ENCODE data around the gene KLHL20.
"Not testable (repeated sequence)": the region's sequence is repeated elsewhere in the genome, so short reads cannot be mapped to it uniquely, and the experiment has no call there.

Gene KLHL20

DNA sequence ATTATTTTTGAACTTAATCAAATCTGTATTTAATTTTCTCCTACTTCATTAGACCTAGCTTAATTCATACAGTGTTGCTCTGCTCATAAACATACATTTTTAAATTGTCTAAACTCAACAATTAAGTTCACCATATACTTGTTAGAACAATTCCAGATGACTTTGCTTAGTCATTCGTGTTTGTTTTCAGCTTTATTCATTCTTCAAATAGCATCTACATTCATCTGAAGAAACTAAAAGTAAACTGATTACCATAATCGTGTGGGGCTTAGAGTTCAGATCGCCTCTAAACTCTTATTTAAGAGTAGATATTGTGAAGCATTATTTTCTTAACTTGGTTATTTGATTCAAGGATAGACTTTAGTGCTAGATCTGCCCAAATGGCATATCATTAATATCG is 34.4 kb downstream of the KLHL20 start:
- Histone ChIP-seq H3K9me3 (no peaks in the 10 kb centered on the region), H3K4me1 (no peaks in the 10 kb centered on the region), H3K36me3 (peaks cover 30% of the 10 kb centered on the region), H4K20me1 (peaks cover 16% of the 10 kb centered on the region; the same call in 1 of the 2 replicates), H3K27me3 (no peaks in the 10 kb centered on the region), H3K4me3 (no peak overlapping the region), H3K9ac (no peak overlapping the region), H3K27ac (no peak overlapping the region), H3K4me2 (no peak overlapping the region)
- no peak for TF ChIP-seq Cebpa-rat (IDR thresholded peaks at IDR 0.05)

DNA sequence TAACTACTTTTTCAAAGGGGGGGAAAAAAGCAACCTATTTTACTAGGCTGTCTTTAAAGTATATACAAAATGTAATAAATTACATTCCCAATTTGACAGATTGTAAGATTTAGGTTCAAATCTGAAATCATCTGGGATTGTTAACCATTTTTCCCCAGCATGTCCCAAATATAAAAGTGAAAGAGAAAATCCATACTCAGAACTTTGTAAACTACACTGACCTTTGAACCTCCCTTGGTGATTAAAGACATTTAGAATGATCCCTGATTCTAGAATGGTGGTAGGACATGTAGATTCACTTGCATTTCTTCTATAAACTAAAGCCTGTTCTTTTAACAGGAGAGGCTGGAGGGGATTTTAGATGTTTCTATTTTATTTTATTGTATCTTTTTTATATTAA is 39.0 kb downstream of the KLHL20 start:
- peaks cover 73% of the 10 kb centered on the region for H3K36me3 ChIP-seq
- TF ChIP-seq Cebpa-rat (IDR thresholded peaks at IDR 0.05), result no peak
- peaks cover 6% of the 10 kb centered on the region for H3K9me3 ChIP-seq
- H3K4me1 ChIP-seq, result no peaks in the 10 kb centered on the region
- no peak overlapping the region for H3K4me2 ChIP-seq
- H3K4me3 ChIP-seq, result no peak overlapping the region
- H3K27me3 ChIP-seq, result no peaks in the 10 kb centered on the region
- no peak overlapping the region for H3K27ac ChIP-seq
- no peak overlapping the region for H3K9ac ChIP-seq
- no peaks in the 10 kb centered on the region for H4K20me1 ChIP-seq

DNA sequence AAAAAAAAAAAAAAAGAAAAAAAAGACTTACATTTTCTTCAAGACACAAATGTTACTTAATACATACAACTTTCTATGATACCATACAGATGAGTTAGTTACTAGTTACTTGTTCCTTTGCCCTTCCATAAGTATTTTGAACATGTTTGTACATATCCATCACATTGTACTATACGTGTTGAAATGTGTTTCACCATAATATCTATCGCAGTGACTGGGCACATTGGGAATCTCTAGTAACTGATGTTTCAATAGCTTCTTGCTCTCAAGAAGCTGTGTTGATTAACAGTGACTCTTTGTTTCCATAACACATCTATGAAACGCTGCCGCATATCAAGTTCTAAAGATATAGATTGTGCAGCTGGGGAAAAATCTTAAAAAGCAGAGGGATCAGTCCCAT is 42.9 kb downstream of the KLHL20 start:
- no peak for TF ChIP-seq Cebpa-rat (IDR thresholded peaks at IDR 0.05)
- Histone ChIP-seq H3K4me1 (no peaks in the 10 kb centered on the region), H3K4me2 (no peak overlapping the region), H3K9me3 (peaks cover 33% of the 10 kb centered on the region), H3K9ac (no peak overlapping the region), H3K36me3 (peaks cover 93% of the 10 kb centered on the region), H3K4me3 (no peak overlapping the region), H3K27ac (no peak overlapping the region), H3K27me3 (no peaks in the 10 kb centered on the region), H4K20me1 (no peaks in the 10 kb centered on the region)

DNA sequence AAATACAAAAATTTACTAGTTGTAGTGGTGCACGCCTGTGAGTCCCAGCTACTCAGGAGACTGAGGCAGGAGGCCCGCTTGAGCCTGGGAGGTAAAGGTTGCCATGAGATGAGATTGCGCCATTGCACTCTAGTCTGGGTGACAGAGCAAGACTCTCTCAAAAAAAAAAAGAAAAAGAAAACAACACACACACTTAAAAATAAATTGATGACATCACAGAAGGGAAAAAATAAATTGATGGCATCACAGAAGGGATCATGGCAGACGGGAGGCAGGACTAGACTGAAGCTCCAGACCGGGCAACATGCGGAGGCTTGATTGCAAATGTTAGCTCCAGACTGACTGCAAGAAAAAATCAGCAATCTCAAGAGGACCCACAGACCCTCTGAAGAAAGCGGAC is 43.3 kb downstream of the KLHL20 start:
- H3K36me3 ChIP-seq, result peaks cover 93% of the 10 kb centered on the region
- no peaks in the 10 kb centered on the region for H4K20me1 ChIP-seq
- H3K9me3 ChIP-seq, result peaks cover 37% of the 10 kb centered on the region
- H3K9ac ChIP-seq, result no peak overlapping the region
- H3K4me1 ChIP-seq, result no peaks in the 10 kb centered on the region
- no peaks in the 10 kb centered on the region for H3K27me3 ChIP-seq
- H3K27ac ChIP-seq, result no peak overlapping the region
- TF ChIP-seq Cebpa-rat (IDR thresholded peaks at IDR 0.05), result no peak
- no peak overlapping the region for H3K4me3 ChIP-seq
- no peak overlapping the region for H3K4me2 ChIP-seq

DNA sequence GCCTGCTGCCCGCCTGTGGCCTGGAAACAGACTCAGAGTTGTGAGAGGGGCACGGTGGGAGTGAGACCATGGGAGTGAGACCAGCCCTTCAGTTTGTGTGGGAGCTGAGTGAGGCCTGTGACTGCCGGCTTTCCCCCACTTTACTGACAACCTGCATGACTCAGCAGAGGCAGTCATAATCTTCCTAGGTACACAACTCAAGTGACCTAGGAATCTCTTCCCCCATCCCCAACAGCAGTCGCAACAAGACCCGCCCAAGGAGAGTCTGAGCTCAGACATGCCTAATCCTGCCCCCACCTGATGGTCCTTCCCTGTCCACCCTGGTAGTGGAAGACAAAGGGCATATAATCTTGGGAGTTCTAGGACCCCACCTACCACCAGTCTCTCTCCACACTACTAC is 44.2 kb downstream of the KLHL20 start:
- no peak for TF ChIP-seq Cebpa-rat (IDR thresholded peaks at IDR 0.05)
- no peaks in the 10 kb centered on the region for H4K20me1 ChIP-seq
- H3K4me3 ChIP-seq, result no peak overlapping the region
- no peak overlapping the region for H3K4me2 ChIP-seq
- no peaks in the 10 kb centered on the region for H3K4me1 ChIP-seq
- peaks cover 46% of the 10 kb centered on the region for H3K9me3 ChIP-seq
- no peak overlapping the region for H3K9ac ChIP-seq
- H3K27me3 ChIP-seq, result no peaks in the 10 kb centered on the region
- peaks cover 93% of the 10 kb centered on the region for H3K36me3 ChIP-seq
- H3K27ac ChIP-seq, result no peak overlapping the region

DNA sequence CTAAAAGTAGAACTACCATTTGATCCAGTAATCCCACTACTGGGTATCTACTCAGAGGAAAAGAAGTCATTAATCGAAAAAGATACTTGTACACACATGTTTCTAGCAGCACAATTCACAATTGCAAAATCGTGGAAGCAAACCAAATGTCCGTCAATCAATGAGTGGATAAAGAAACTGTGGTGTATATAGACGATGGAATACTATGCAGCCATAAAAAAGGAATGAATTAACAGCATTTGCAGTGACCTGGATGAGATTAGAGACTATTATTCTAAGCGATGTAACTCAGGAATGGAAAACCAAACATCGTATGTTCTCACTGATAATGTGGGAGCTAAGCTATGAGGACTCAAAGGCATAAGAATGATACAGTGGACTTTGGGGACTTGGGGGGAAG is 49.5 kb downstream of the KLHL20 start:
- not testable (repeated sequence) for H3K27ac ChIP-seq, H4K20me1 ChIP-seq, H3K4me3 ChIP-seq, H3K27me3 ChIP-seq, H3K4me1 ChIP-seq, H3K4me2 ChIP-seq, H3K9ac ChIP-seq
- Histone ChIP-seq H3K9me3 (peaks cover 39% of the 10 kb centered on the region), H3K36me3 (peaks cover 77% of the 10 kb centered on the region)

DNA sequence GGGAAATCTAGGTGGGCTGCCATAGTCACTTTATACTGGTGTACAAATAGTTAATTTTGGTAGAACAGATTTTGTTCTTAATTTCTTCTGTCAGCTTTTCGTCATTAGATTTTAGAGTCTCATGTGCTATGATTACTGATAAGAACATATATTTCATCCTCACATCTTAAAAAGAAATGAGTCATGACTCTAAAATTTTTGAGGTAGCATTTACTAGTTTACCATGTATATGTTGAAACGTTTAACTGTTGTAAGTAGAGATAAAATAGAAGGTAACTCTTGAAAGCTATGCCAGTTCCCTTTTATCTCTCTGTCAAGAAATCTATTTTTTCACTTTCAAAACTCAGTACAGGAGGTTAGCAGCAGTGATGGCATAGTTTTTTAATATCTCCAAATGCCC is 53.4 kb downstream of the KLHL20 start:
- Histone ChIP-seq H3K9ac (no peak overlapping the region), H3K4me2 (no peak overlapping the region), H3K4me3 (no peak overlapping the region), H3K36me3 (peaks cover 52% of the 10 kb centered on the region), H4K20me1 (no peaks in the 10 kb centered on the region), H3K27me3 (no peaks in the 10 kb centered on the region), H3K27ac (no peak overlapping the region), H3K9me3 (peaks cover 13% of the 10 kb centered on the region), H3K4me1 (no peaks in the 10 kb centered on the region)
- TF ChIP-seq Cebpa-rat (IDR thresholded peaks at IDR 0.05), result no peak

DNA sequence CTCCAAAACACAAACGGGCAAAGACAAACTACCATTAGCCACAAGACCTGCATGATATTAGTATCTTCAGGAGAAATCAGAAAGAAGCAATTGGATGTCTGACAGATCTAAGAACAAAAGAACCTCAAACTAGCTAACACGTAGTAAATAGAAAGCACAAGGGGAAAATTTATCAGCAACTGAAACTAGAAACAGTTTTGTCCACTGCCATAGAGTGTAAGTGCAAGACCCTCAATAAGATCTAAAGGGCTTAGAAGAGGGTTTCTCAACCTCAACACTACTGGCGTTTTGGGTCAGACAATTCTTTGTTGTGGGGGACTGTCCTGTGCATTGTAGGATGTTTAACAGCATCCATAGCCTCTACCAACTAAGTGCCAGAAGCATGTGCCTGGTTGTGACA is 54.0 kb downstream of the KLHL20 start:
- Histone ChIP-seq H3K4me1 (no peaks in the 10 kb centered on the region), H3K27ac (no peak overlapping the region), H4K20me1 (no peaks in the 10 kb centered on the region), H3K36me3 (peaks cover 50% of the 10 kb centered on the region), H3K4me3 (no peak overlapping the region), H3K27me3 (no peaks in the 10 kb centered on the region), H3K9ac (no peak overlapping the region), H3K4me2 (no peak overlapping the region), H3K9me3 (peaks cover 6% of the 10 kb centered on the region)
- TF ChIP-seq Cebpa-rat (IDR thresholded peaks at IDR 0.05), result no peak

DNA sequence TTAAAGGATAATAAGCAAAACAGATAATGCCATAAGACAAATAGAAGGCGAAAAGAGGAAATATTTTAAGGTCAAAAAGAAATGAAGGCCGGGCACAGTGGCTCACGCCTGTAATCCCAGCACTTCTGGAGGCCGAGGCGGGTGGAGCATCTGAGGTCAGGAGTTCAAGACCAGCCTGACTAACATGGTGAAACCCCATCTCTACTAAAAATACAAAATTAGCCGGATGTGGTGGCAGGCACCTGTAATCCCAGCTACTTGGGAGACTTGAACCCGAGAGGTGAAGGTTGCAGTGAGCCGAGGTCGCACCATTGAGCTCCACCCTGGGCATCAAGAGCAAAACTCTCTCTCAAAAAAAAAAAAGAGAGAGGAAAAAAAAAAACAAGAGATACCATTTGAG is 55.5 kb downstream of the KLHL20 start:
- not testable (repeated sequence) for H3K27me3 ChIP-seq, H3K27ac ChIP-seq, H3K9me3 ChIP-seq, H3K4me2 ChIP-seq, H3K9ac ChIP-seq, H4K20me1 ChIP-seq, H3K4me1 ChIP-seq, H3K4me3 ChIP-seq
- H3K36me3 ChIP-seq, result peaks cover 52% of the 10 kb centered on the region

DNA sequence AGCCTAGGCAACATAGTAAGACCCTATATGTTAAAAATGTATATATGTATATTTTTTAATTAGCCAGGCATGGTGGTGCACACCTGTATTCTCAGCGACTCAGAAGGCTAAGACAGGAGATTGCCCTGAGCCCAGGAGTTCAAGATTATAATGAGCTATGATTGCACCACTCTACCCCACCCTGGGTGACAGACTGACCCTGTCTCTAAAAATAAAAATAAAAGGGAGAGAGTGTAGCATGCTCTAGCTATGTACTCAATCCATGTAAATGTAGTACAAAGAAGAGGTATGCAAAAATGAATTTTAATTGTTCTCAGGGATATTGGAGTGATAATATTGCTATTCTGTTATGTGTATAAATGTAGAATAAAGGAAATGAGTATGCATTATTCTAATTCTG is 56.8 kb downstream of the KLHL20 start:
- Histone ChIP-seq H3K27ac (no peak overlapping the region), H3K4me1 (no peaks in the 10 kb centered on the region), H3K9me3 (no peaks in the 10 kb centered on the region), H3K27me3 (no peaks in the 10 kb centered on the region), H3K9ac (no peak overlapping the region), H3K36me3 (peaks cover 57% of the 10 kb centered on the region), H4K20me1 (no peaks in the 10 kb centered on the region), H3K4me2 (no peak overlapping the region), H3K4me3 (no peak overlapping the region)
- TF ChIP-seq Cebpa-rat (IDR thresholded peaks at IDR 0.05), result no peak

DNA sequence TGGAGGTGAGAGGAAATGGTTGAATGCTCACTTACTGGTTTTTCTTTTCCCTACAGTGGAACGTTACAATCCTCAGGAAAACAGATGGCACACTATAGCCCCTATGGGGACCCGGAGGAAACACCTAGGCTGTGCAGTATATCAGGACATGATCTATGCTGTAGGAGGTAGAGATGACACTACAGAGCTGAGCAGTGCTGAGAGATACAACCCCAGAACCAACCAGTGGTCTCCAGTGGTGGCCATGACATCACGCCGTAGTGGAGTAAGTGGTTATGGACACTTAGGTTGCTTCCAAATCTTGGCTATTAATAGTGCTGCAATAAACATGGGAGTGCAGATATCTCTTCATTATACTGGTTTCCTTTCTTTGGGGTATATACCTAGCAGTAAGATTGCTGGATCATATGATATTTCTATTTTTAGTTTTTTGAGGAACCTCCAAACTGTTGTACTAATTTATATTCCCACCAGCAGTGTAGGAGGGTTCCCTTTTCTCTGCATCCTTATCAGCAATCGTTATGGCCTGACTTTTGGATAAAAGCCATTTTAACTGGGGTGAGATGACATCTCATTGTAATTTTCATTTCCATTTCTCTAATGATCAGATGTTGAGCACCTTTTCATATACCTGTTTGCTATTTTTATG is 60.9 kb downstream of the KLHL20 start:
- Histone ChIP-seq H3K4me1 (no peaks in the 10 kb centered on the region), H3K27me3 (no peaks in the 10 kb centered on the region), H3K27ac (no peak overlapping the region), H3K4me3 (no peak overlapping the region), H3K4me2 (no peak overlapping the region), H4K20me1 (no peaks in the 10 kb centered on the region), H3K9ac (no peak overlapping the region), H3K9me3 (no peaks in the 10 kb centered on the region), H3K36me3 (peaks cover 73% of the 10 kb centered on the region)
- TF ChIP-seq Cebpa-rat (IDR thresholded peaks at IDR 0.05), result no peak
